Stomach (tissue), 4 donors: ENCODE data around the gene SLC13A3.

ENCODE experiments used
- CTCF ChIP-seq, 7 experiments: fragments of 450-650 bp in 4 of 7; fragments of 200-600 bp in 3 of 7; sonication (generic) in 3 of 7; IDR thresholded peaks; one replicate each; pipeline ENCODE4 v1.5.1; 2016 to 2019; ENCODE audit warnings: antibody characterized with exemption in 7 of 7, control low read depth in 2 of 7, mild to moderate bottlenecking in 1 of 7
- EP300 ChIP-seq: sonication (generic); formaldehyde crosslinking; IDR thresholded peaks from one replicate; pipeline ENCODE4 v1.6.1; 2017; ENCODE audit warnings: antibody characterized with exemption
- POLR2A ChIP-seq, 4 donors: fragments of 450-650 bp; IDR thresholded peaks; one replicate each; pipeline ENCODE4 v1.6.1; 2016; ENCODE audit warnings: antibody characterized with exemption in 4 of 4, control low read depth in 2 of 4, mild to moderate bottlenecking in 1 of 4, moderate library complexity in 1 of 4
- POLR2AphosphoS5 ChIP-seq, 3 donors: sonication (generic); formaldehyde crosslinking; IDR thresholded peaks; one replicate each; pipeline ENCODE4 v1.6.1; 2016; ENCODE audit warnings: antibody characterized with exemption in 3 of 3

DNA sequence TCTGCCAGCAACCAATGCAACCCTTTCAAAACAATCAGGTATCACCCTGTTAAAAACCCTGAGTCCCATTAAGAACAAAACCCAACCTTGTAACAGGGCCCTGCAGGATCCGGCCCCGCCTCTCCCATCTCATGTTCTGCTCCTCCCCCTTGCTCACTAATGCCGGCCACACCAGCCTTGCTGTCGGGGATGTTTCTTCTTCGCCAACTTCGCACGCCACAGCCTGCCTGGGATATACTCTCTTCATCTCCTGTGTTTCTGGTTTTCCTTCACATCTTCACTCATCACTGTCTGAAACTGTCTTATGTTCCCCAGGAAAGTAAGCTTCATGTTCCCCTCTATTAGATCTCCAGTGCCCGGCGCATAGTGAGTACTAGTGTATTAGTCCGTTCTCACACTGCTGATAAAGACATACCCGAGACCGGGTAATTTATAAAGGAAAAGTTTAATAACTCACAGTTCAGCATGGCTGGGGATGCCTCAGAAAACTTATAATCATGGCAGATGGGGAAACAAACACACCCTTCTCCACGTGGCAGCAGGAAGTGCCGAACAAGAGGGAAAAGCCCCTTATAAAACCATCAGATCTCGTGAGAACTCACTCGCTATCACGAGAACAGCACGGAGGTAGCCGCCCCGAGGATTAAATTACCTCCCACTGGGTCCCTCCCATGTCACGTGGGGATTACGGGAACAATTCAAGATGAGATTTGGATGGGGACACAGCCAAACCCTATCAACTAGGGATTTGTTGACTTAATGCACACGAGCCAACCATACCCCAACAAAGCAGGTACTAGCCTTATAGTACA, 32.9 kb upstream of the SLC13A3 start:
- TF ChIP-seq EP300 (no peak), POLR2A (IDR thresholded peaks at IDR 0.05) (no peak), CTCF (IDR thresholded peaks at IDR 0.05) (no peak), POLR2AphosphoS5 (IDR thresholded peaks at IDR 0.05) (no peak)
